SK-N-SH (cell line): ENCODE data around the gene MYO16.

Experiments
- CHD2 ChIP-seq: fragments of 150-350 bp; IDR thresholded peaks from 2 replicates; pipeline ENCODE4 v1.6.1; 2018; ENCODE audit warnings: low read length; ENCODE audit not compliant: partially characterized antibody
- POLR2AphosphoS5 ChIP-seq: IDR thresholded peaks from 2 replicates; pipeline ENCODE4 v1.6.1; 2012; ENCODE audit warnings: low read depth, low read length
- YY1 ChIP-seq: IDR thresholded peaks from 2 replicates; pipeline ENCODE4 v1.4.0; 2012; ENCODE audit warnings: low read depth, mild to moderate bottlenecking
- TF ChIP-seq, protein P1 (sequence below): fragments of 200-600 bp; sonication (generic); IDR thresholded peaks from 2 replicates; pipeline ENCODE4 v1.6.1; 2017; ENCODE audit warnings: antibody characterized with exemption, mild to moderate bottlenecking, moderate library complexity
- TF ChIP-seq, protein P2 (sequence below): IDR thresholded peaks from 2 replicates; pipeline ENCODE4; 2012

DNA sequence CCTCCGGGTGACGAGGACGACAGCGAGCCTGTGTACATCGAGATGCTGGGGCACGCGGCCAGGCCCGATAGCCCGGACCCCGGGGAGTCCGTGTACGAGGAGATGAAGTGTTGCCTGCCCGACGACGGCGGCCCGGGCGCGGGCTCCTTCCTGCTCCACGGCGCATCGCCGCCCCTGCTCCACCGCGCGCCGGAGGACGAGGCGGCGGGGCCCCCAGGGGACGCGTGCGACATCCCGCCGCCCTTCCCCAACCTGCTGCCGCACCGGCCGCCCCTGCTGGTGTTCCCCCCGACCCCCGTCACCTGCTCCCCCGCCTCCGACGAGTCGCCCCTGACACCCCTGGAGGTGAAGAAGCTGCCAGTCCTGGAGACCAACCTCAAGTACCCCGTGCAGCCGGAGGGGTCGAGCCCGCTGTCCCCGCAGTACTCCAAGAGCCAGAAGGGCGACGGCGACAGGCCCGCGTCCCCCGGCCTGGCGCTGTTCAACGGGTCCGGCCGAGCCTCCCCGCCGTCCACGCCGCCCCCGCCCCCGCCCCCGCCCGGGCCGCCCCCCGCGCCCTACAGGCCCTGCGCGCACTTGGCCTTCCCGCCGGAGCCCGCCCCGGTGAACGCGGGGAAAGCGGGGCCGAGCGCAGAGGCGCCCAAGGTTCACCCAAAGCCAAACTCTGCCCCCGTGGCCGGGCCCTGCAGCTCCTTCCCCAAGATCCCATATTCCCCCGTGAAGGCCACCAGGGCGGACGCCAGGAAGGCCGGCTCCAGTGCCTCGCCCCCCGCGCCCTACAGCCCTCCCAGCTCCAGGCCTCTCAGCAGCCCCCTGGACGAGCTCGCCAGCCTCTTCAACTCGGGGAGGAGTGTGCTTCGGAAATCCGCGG, 511.3 kb downstream of the MYO16 start:
- TF ChIP-seq, protein P1, sequence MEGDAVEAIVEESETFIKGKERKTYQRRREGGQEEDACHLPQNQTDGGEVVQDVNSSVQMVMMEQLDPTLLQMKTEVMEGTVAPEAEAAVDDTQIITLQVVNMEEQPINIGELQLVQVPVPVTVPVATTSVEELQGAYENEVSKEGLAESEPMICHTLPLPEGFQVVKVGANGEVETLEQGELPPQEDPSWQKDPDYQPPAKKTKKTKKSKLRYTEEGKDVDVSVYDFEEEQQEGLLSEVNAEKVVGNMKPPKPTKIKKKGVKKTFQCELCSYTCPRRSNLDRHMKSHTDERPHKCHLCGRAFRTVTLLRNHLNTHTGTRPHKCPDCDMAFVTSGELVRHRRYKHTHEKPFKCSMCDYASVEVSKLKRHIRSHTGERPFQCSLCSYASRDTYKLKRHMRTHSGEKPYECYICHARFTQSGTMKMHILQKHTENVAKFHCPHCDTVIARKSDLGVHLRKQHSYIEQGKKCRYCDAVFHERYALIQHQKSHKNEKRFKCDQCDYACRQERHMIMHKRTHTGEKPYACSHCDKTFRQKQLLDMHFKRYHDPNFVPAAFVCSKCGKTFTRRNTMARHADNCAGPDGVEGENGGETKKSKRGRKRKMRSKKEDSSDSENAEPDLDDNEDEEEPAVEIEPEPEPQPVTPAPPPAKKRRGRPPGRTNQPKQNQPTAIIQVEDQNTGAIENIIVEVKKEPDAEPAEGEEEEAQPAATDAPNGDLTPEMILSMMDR: no peak
- TF ChIP-seq YY1 (no peak), POLR2AphosphoS5 (no peak), CHD2 (no peak)
- TF ChIP-seq, protein P2, sequence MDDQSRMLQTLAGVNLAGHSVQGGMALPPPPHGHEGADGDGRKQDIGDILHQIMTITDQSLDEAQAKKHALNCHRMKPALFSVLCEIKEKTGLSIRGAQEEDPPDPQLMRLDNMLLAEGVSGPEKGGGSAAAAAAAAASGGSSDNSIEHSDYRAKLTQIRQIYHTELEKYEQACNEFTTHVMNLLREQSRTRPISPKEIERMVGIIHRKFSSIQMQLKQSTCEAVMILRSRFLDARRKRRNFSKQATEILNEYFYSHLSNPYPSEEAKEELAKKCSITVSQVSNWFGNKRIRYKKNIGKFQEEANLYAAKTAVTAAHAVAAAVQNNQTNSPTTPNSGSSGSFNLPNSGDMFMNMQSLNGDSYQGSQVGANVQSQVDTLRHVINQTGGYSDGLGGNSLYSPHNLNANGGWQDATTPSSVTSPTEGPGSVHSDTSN: no peak
